HG03103 (cell line): Measurements from ENCODE around the gene NT5DC1.
A peak's percentile ranks its signal among the peaks of the same experiment; 100 is the strongest.

Source experiments
- ATAC-seq: cut with Tn5 transposase; IDR thresholded peaks from one replicate; pipeline ENCODE4 v1.9.1; 2021; ENCODE audit warnings: low read depth; ENCODE audit not compliant: unreplicated experiment

The NT5DC1 gene

DNA sequence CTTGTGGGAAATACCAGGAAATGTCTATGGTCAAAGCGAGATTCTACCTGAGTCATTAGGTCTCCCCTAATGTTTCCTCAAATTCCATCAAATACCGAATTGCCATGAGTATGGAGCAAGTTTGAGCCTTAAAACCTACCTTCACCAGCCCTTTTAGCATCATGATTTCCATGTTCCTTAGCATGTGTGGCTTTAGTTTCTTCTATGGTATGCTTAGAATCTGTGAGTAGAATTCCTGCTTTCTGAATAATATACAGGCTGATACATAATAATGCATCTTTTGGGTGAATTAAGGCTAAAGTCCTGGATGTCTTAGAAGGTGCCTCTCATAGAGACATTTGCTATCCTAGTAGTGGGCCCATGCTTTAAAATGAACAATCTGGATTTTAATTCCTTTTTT, 121.3 kb downstream of the NT5DC1 start:
- no peak for ATAC-seq

DNA sequence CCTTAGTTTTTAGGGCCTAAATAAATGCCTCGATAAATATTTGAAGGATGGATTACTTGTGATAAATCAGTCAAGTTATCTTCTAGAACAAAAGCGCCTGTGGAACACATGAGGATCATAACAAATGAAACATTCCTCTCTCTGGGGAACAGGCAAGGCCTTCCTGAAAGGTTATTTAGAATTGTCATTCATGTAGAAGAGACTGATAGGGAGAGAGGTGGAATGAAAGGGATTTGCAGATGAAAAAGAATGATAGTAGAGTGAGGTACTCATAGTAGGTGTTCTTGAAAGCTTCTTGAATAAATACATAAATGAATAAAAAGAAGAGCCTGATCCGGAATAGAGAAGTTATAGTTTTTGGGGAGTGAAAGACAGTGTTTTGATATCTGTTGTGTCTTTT, 122.7 kb downstream of the NT5DC1 start:
- no peak for ATAC-seq

DNA sequence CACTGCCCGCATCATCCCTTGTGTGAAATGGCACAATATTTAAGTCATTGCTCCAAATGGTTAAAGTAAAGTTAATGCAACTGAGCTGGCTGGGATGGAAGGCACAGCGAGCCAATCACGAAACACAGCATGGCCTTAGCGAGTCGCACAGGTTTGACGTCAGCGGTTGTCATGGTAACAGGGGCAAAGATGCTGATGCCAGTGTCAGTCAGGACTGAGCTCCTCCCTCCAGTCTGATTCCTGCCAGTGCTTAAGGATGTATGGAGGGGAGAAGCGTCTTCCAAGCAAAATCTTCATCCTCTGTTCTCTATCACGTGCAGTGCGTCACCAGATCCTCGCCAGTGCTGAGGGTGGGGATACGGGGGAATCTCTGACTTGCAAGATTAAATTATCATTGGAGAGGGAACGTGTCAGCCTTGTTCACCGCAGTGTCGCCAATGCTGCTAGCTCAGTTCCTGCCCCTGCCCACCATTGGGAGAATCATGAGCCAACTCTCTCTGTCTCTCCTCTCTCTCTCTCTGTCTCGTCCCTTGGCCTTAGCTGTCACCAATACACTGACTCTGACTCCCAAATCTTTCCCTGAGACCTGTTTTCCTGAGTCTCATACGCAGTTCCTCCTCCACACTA, 128.7 kb downstream of the NT5DC1 start:
- no peak for ATAC-seq

DNA sequence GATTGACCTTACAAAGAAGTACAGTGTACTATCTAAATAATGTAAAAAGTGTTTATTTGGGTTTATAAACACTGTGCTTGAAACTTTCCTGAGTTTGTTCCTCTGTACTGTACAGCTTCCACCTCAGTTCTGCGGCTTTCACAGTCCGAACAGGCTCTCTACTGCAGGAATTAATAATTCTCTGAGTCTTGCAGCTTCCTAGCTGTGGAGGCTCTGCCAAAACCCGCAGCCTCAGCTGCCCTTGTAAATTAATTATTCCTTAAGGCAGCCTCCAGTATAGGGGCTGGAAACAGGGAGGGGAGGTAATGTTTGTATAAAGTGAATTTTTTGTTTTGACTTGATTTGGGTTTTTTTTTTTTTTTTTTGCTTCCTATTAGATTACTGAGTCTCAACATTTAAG, 134.0 kb downstream of the NT5DC1 start:
- no peak for ATAC-seq

DNA sequence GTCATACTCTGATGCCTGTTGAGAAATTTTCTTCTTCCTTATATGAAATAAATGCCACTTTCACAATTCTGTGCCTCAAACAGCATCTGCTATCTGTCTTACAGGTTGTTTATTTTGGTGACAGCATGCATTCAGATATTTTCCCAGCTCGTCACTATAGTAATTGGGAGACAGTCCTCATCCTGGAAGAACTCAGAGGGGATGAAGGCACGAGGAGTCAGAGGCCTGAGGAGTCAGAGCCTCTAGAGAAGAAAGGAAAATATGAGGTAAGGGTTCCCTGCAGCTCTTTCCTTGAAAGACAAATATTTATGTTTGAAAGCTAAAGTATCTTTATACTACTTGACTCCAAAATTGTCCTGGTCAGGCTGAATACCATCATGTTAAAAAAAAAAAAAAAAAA, 137.4 kb downstream of the NT5DC1 start:
- ATAC-seq = no peak

DNA sequence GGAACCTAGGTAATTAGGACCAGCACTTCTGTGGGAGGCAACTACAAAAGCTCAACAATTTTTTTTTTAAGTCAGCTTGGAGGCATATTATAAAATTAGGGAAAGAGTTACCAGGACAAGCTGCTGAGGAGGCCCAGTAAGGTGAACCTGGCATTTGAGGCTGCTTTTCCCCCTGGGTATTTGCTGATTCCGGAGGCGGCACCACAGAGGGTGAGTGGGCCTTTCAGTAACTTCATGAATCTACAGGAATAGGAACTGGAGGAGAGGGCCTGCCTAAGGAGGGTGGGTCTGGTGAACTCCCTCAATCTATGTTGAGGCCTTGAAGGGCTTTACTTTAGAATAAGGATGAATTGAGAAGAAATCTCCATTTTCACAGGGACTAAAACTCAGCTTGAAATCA, 138.6 kb downstream of the NT5DC1 start:
- ATAC-seq = no peak

DNA sequence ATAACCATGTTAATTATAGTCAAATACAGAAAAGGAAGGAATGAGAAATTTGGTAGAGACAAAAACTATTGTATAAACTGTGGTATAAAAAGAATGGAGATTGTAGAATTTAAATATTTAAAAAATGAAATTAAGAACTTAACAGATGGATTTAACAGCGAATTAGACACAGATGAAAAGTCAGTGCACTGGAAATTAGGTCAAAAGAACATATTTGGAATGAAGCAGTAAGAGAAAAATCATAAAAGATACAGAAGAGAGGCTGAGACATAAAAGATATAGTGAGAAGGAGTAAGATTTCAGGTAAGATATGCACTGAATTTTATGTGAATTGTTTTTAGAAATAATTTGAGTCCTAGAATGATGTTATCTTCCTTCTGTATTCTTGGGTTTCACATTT, 139.2 kb downstream of the NT5DC1 start:
- ATAC-seq = no peak

DNA sequence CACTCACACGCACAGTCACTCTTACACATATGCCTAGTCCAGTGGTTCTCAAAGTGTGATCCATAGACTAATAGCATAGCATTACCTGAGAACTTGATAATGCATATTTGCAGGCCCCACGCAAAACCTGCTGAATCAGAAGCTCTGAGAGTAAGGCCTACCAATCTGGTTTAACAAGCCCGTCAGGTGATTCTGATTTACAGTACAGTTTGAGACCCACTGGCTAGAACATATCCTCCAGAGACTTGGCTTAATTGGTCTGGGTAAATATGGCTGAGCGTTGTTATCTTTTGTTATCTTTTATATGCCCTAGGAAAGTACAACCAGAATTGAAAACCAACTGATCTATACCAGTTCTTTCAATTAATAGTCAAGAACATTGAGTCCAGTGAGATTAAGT, 143.6 kb downstream of the NT5DC1 start:
- no peak for ATAC-seq

DNA sequence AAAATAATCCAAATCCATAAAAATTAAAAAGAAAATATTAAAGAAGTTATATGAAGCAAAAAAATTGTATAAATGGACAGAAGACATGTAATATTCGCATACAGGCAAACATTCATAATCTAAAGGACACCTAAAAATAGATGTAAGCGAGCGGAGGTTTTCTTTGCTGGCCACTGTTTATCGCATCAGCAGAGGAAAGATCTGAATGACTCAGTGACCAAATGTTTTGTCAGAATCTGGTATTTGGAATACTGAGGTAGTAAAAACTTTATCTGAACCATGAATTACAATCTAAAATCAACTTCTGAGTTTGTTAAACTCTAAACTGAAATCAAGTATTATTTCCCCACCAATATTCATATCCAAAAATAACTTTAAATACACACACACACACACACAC, 145.4 kb downstream of the NT5DC1 start:
- ATAC-seq = no peak

DNA sequence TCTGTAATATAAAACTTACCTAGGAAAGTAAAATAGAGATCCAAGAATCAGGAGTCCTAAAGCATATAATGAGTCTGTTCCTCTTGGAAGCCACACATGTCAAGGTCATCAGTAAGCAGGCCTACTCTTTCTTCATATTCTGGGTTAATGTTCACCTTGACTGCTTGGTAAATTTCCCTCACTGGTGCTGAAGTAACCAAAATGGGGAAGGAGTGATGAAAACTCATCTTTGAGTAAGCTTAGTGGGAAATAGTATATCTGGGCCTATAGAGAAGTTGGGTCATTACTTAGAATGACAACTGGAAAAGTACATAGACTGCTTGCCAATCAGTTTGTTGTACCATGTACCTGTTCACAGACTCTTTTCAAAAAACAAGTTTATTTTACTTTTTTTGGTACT, 146.6 kb downstream of the NT5DC1 start:
- no peak for ATAC-seq

DNA sequence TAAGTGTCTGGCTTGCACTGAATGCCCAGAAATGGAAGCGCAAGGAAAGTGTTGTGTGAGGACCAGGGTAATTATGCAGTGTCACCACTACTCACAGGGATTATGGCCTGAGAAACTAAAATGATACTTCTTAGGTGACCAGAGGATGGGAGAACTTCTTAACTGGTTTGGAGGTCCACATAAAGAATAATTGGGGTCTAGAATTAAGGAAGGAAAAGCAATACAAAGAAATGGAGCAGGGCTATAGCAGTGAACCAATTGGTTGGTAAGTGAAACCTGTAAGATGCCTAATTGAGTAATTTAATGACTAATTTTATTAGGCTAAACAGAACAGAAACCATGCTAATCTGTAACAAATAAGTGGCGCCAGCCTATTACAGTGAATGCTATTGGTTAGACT, 147.9 kb downstream of the NT5DC1 start:
- ATAC-seq = no peak

DNA sequence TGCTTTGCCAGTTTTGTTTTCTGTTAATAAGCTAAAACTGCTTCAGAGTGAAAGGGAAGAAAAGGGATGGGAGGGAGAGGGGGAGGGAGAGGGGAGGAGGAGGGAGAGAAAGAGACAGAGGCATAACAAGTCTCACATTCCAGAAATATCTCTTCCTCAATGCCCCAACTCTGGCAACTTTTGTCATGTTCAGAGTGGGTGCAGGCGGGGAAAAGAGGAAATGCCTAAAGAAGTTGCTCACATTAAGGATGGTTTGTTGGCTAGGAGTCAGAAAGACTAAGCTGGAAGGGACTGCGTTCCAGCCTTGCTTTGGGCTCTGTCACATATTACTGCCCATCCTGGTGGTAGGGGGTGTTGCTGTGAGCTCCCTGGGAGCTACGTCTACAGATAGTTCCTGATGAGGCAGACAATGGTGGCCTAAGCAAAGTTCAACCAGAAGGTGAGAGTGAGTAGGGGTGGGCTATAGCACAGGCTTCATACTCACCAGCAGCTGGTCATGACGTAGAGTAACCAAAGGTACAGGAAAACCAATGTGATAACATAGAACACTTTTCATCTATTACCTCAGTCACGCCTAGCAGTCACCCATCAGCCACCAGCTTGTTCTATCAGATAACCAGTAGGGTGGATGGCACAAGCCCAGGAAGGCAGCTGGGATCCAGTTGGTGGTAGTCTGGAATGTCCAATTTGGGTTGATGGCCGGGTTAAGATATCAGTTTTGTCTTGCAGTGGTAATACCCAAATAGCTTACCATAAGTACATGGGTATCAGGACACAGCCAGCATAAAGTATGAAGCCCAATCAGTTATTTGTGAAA, 151.1 kb downstream of the NT5DC1 start:
- no peak for ATAC-seq

DNA sequence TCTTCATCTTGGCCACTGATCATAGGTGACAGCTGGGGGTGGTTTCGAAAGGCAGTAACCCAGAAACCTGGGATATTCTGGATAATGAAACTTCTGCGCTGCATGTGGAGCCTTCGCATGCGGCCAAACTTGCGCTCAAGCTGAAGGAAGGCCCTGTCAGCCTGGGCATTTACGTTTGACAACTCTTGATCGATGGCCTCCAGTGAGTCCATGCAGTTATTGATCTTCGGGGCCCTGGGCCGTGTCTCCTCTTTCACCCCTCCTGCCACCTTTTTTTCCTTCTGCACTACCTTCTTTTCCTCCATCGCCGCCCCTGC, 152.5 kb downstream of the NT5DC1 start:
- no peak for ATAC-seq

DNA sequence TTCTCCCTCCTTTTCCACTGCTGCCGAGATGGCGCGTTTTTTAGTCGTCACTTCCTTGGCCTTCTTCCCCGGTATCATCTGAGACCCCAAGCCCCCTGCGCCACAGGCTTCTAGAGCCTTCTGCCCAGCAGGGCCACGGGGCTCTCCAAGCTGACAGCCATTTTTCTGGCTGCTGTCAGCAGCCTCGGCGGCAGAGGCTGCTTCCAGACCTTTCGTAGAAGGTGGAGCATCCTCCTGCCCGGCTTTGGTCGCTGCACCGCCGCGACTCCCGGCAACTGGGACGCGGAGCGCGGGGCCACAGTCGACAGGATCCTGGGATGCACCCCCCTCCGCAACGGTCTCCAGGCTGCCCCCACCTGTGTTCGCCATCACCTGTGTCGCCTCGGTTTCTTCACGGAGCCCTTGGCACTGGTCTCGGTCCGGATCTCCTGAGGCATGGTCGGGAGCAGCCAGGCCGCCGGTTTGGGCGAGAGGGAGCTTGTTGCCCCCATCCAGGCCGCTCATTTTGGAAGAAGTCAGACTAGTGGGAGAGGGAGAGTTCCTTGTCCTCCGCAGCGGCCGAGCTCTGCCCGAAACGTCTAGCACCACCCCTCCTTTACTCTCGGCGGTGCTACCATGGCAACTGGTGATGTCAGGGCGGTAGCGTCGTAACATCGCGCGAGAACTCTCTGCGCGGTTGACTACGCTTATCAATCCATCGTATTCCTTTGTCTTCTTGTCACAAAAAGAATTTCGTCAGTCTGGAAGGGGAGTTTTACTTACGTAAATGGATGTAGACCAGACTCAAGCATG, 153.0 kb downstream of the NT5DC1 start, which contains the start of gene TSPYL4:
TSS of gene TSPYL4 (minus strand) at position 571 of the 792 bp plus-strand sequence. CDS start at position 504, 67 bp downstream.
- ATAC-seq = peak; percentile 100

DNA sequence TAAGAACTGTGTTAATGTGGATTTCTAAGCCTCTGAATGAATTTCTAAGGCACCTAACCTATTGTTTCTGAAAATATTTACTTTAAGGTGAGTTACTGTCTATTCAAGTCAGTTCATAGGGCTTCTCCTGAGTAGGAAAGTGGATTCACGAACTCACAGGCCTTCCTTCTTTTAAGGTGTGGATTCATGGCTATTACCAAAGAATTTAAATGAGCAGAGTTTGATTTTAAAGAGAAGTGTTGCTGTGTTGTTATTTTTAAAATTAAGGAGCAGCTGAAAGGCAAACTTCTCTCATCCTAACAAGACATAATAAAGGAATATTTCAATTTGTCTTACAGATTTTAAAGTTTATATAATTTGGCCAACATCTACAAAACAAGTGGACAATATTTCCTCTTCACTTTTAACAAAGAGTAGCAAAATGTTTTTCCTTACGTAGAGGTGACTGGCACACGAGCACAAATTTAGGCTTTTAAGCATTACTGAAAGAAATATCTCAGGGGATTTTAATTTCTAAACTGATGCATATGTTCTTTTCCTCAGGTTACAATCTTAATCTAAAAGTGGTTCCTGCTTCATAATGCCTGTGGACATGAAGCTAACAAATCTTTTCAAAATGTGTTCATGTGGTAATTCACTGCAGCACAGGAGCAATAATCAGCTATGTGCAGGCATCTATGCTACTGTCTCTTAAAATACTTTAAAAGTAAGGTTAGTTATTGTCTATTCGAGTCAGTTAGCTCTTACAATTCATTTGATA, 153.8 kb downstream of the NT5DC1 start:
- ATAC-seq = peak; percentile 20

DNA sequence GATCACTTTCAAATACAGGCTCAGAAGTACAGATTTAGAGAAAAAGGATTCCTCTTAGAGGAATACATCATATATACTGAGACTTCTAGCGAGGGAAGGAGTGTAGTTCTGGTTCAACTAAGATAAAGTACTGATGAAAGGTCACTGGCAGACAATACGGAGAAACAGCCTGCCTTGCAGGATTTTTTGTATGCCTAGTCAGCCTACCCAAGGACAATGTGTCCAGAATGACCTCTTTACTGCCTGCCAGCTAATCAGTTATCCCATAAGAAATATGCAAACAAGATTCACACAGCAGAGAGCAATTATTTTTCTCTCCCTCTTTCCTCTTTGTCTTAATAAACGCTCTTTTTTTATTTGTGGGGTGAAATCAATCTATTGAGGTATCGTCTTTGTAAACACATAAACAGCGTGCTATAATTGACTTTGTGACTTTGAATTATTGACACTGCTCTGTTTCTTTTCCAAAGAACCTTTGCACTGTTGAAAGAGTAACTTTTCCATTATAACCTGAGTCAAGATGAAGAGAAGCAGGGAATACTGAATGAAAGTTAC, 154.7 kb downstream of the NT5DC1 start:
- no peak for ATAC-seq

DNA sequence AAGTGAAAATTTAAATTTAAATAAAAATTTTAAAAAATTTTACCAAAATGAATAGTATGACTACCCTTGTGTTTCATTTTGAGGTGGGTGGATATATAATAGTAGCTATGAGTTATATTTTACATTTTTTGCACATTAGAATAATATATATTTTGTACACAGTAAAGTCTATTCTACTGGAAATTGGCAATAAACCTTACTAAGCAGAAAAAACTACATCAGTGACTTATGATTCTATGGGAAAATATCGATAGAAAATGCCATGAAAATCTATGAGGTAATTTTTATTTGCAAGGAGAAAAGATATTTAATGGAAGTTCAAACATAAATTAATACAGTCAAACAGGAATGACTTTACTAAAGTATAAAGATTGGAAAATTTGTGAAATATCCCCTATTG, 156.0 kb downstream of the NT5DC1 start:
- no peak for ATAC-seq

DNA sequence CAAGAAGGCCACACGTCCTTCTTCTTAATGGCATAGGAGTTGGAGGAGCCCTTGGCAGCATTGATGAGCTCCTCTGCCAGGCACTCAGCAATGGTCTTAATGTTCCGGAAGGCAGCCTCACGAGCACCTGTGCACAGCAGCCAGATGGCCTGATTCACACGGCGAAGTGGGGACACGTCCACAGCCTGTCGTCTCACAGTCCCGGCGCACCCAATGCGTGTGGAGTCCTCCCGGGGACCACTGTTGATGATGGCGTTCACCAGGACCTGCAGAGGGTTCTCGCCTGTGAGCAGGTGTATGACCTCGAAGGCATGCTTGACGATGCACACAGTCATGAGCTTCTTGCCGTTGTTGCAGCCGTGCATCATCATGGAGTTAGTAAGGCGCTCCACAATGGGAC, 157.9 kb downstream of the NT5DC1 start:
- ATAC-seq = no peak

DNA sequence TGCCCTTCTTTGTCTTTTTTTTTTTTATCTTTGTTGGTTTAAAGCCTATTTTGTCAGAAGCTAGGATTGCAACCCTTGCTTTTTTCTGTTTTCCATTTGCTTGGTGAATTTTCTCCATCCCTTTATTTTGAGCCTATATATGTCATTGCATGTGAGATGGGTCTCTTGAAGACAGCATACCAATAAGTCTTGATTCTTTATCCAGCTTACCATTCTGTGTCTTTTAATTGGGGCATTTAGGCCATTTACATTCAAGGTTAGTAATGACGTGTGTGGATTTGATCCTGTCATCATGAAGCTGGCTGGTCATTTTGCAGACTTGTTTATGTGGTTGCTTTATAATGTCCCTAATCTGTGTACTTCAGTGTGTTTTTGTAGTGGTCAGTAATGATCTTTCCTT, 162.7 kb downstream of the NT5DC1 start:
- no peak for ATAC-seq

DNA sequence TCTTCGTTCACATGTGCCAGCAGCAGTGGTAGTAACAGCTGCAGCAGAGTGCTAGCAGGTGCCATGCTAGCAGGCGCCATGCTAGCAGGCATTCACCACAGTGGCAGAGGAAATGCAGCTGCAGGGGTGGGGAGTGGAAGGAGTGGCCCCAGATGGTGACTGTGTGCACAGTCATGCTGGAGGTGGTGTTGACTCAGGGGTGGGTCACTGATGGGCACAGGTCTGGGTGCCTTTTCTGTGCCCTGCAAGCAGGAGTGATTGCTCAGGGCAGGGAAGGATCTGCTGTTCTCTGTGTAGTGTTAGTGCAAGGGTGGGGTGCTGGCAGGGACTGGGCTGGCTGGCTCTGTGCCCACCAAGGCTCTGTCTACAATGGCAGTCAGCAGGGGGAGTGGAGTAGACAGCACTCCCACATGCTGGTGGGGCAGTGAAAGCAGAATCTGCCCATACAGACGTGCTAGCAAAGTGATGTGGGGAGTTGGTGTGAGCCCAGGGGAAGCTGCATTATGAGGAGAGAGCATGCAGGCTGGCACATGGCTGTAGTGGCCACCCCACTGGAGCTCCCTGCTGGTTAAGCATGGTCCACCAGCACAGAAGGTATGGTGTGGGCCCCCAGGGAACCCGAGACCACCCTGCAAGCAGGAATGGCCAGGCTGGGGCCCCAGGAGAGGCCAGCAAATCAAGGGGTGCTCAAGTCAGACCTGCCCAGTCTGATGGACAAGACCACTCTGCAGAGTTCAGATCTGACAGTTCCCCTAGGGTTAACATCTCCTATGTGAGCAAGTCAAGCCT, 164.6 kb downstream of the NT5DC1 start:
- ATAC-seq = no peak
